Inferior parietal cortex (tissue), 1 donor: ENCODE results near the gene SMIM8.

Experiments used
- DNase-seq: peaks from one replicate; pipeline ENCODE4 v3.0.0-alpha.2; 2016; ENCODE audit errors: extremely low spot score

Gene SMIM8

DNA sequence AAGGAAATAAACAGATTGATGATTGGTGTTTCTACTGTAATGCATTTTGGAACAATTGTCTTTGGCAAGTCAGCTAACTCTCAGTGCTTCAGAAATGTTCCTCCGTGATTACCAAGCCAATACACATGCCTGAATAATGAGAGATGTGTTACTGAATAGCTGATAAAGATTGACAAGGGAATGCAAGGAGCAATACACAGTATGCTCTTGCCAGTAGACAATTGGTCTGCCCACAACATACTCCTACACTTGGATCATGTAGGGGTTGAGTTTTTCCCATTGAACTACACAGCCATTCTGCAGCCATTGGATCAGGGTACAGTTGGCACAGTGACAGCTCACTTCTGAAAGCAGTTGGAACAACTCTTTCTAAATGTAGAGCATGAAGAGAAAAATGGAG is 12.3 kb downstream of the SMIM8 start:
- no peak for DNase-seq

GRCh38 chr6:87336367-87336766 is 14.0 kb downstream of the SMIM8 start:
- DNase-seq = no peak

DNA sequence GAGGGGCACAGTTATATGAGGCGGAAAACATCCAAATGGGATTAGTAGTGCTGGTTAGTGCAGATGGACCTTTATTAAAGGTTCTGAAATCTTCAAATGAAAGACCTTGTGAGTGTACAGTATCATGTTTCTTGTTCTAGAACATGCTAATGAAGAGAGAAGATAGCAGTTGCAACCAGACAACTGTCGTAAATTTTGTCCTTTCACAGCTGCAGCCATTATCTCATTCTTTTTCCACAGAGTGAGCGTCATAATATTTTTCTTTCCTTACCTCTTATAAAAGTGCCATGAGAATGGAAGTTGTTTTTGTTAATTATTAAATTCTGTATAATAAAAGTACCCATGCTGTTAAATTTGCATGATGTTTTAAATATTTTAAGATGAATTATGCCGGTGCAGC is 17.8 kb downstream of the SMIM8 start:
- DNase-seq = no peak

GRCh38 chr6:87341158-87341557 is 18.8 kb downstream of the SMIM8 start:
- no peak for DNase-seq

- DNase-seq = no peak
These were observed 19.5 kb downstream of the SMIM8 start for GRCh38 chr6:87341899-87342298.

DNA sequence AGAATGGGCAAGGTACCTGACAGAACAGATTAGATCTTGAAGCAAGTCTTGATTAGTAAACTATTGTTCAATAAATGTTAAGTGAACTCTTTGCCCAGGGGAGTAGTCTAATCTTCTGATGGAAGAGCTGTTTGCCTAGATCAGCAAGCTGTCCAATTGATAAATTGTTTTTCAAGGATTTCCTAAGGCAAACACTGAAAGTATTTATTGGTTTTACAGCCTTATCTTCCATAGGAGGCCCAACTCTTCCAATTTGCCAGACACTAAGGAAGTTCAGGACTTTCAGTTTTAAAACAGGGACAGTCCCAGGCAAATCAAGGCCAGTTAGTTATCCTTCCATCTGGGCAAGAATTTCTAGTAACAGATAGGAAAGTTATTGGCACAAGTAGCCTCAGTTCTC is 20.4 kb downstream of the SMIM8 start:
- DNase-seq = no peak

GRCh38 chr6:87344731-87345130 is 22.3 kb downstream of the SMIM8 start, which contains the start of gene C6orf163:
TSS of gene C6orf163 (plus strand) at chr6:87344813. CDS start at chr6:87345100, 287 bp downstream.
- no peak for DNase-seq

GRCh38 chr6:87346700-87347099 is 24.3 kb downstream of the SMIM8 start:
- DNase-seq = no peak

- no peak for DNase-seq
These were observed 27.5 kb downstream of the SMIM8 start for GRCh38 chr6:87349896-87350295.

DNA sequence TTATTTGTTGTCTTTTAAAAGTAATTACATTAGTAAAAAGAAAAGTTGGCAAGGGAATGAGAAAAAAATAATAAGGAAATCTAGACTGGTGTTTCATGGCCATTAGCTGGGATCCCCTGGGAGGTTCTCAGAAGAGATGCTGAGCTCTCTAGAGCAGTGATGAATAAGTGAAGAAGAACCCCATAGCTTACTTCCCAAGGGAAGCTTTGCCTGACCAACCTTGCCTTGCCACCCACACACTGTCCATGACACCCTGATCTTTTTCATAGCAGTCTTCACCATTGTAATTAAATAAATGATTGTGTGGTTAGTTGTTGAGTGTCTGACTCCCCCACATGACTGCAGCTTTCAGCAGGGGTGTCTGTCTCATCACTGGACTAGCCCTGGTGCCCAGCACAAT is 28.1 kb downstream of the SMIM8 start:
- no peak for DNase-seq

- DNase-seq = no peak
These were observed 29.2 kb downstream of the SMIM8 start for GRCh38 chr6:87351583-87351982.

DNA sequence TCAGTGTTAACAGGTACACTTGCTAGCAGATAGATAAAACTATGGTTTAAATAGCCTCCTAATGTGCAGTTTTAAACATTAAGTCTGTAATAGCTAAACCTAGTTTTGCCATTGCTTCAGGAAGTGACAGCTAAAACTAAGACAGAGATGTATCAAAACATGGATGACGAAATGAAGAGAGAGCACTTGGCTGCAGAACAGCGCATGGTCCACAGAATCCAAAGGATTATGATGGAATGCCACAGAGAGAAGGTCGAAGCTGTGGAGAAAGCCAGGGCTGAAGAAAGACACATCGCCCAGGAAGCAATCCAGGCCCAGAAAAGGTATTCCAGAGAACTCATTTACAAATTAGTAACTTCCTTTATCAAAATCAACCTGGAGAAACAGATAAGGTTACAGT is 33.8 kb downstream of the SMIM8 start:
- DNase-seq = no peak

- no peak for DNase-seq
These were observed 35.2 kb downstream of the SMIM8 start for GRCh38 chr6:87357479-87358196.

DNA sequence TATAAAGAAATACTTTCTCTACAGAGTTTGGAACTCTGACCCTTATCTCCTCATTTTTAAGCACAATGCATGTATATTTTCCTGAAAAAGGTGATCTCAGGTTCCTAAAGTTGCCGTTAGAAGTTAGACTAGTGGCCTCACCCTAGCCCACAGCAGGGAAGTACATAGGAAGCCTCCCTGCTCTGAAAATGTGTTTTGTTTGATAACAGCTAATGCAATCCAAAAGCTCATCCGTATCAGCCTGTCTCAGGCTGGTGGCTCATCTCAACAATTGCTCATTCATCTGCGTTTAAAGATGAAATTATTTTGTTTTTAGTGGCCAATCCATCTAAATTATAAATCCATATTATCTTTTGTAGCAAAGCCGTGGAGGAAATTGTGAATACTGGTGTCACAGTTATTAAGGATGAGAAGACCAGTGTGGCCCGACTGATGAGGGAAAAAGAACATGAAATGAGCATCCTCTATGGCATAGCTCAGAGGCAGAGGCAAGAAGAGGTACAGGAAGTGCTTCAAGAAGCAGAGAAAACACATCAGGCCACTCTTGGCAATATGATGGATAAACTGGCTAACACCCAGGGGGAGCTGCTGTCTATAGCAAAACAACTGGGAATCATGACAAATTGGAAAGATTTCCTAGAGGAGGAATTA is 42.3 kb downstream of the SMIM8 start:
- peak; percentile 9 for DNase-seq

- DNase-seq = no peak
These were observed 43.9 kb downstream of the SMIM8 start for GRCh38 chr6:87366072-87366827.

- DNase-seq = no peak
These were observed 44.5 kb downstream of the SMIM8 start for GRCh38 chr6:87366899-87367298.

DNA sequence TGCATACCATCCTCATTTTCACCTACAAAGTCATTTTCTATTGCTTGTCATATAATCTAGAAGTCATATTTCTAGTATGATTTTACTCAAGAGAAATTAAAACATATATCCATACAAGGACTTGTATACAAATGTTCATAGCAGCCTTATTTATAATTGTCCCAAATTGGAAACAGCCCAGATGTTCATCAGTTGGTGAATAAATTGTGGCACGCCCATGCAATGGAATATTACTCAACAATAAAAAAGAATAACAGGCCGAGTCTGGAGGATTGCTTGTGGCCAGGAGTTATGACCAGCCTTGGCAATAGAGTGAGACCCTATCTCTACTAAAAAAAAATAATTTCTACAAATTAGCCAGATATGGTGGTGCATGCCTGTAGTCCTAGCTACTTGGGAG is 51.0 kb downstream of the SMIM8 start:
- DNase-seq = no peak

DNA sequence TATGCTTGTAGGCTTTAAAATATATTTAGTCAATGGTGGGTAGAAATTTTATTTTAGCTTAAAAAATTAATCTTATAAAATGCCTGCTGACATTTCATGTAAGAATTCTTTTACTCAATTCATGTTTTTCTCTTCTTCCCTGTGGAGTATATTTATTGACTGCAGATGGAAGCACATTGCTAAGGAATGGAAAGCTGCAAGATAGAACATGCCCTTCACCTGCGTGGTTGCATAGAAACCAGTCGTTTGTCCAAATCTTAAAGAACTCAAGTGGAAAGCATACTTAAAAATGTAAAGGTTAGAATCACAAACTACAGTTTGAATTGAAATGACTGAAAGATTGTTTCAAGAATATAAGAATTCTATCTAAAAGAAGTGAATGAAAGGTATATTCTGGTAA is 52.9 kb downstream of the SMIM8 start:
- no peak for DNase-seq

- DNase-seq = no peak
These were observed 54.3 kb downstream of the SMIM8 start for GRCh38 chr6:87376643-87377042.

DNA sequence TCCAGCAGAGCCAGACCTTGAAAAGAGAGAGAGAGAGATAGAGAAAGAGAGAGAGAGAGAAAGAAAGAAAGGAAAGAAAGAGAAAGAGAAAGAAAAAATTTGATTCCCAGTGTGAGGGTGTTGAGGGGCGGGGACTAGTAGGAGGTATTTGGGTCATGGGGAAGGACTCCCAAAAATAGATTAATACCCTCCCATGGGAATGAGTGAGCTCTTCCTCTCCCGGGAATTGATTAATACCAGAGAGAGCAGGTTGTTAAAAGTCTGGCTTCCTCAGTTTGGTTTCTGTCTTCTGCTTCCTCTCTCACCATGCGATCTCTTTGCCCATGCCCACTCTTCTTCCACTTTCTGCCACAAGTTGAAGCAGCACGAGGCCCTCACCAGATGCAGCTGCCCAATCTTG is 56.6 kb downstream of the SMIM8 start:
- DNase-seq = no peak

- no peak for DNase-seq
These were observed 60.5 kb downstream of the SMIM8 start for GRCh38 chr6:87382861-87383260.

GRCh38 chr6:87384038-87384437 is 61.6 kb downstream of the SMIM8 start:
- DNase-seq = no peak

- no peak for DNase-seq
These were observed 62.1 kb downstream of the SMIM8 start for GRCh38 chr6:87384449-87384848.
